Neural cell (in vitro differentiated cells): Measurements from ENCODE around the gene TRPC4AP.

Experiments
- POLR2AphosphoS5 ChIP-seq: IDR thresholded peaks from 2 replicates; pipeline ENCODE4 v1.6.1; 2012
- TF ChIP-seq, protein P1 (sequence below): fragments of 450-650 bp; IDR thresholded peaks from 2 replicates; pipeline ENCODE4 v1.5.1; 2014; ENCODE audit warnings: antibody characterized with exemption, mild to moderate bottlenecking, moderate library complexity; ENCODE audit not compliant: poor library complexity, severe bottlenecking

DNA sequence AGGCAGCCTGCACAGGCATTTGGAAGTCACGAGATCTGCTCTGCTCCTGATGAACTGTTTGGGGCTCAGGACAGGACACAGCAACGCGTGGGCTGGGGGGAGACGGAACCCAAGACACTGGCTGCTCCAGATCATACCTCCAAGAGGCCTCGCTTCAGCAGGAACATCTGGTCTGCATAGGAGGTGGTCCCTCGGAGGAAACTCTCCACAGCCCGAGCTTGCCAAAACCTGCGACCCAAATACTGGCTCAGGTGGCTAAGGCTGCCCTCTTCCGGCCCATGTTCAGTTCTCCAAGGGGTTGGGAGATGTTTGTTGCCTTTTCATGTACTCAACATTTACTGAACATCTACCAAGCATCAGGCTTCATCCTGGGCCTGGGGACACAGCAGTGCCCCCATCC, 85.2 kb downstream of the TRPC4AP start:
- TF ChIP-seq, protein P1, sequence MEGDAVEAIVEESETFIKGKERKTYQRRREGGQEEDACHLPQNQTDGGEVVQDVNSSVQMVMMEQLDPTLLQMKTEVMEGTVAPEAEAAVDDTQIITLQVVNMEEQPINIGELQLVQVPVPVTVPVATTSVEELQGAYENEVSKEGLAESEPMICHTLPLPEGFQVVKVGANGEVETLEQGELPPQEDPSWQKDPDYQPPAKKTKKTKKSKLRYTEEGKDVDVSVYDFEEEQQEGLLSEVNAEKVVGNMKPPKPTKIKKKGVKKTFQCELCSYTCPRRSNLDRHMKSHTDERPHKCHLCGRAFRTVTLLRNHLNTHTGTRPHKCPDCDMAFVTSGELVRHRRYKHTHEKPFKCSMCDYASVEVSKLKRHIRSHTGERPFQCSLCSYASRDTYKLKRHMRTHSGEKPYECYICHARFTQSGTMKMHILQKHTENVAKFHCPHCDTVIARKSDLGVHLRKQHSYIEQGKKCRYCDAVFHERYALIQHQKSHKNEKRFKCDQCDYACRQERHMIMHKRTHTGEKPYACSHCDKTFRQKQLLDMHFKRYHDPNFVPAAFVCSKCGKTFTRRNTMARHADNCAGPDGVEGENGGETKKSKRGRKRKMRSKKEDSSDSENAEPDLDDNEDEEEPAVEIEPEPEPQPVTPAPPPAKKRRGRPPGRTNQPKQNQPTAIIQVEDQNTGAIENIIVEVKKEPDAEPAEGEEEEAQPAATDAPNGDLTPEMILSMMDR = no peak
- no peak for TF ChIP-seq POLR2AphosphoS5
